Stimulated activated CD8-positive, alpha-beta memory T cell treated with anti-CD3 and anti-CD28 coated beads, Interleukin-15, amount 100 ng/mL, for 4 hours (primary cell): Measurements from ENCODE around the gene ATAD3C.
"Not testable (repeated sequence)": the region's sequence is repeated elsewhere in the genome, so short reads cannot be mapped to it uniquely, and the experiment has no call there.

ENCODE experiments used
- DNase-seq, 2 donors: peaks; one replicate each; pipeline ENCODE4 v3.0.0-alpha.2; 2020; ENCODE audit warnings: low read depth in 2 of 2

Gene ATAD3C

GRCh38 chr1:1449099-1449739 lies at the start of gene ATAD3C:
TSS of gene ATAD3C (plus strand) at chr1:1449689. CDS start at chr1:1450684, 995 bp downstream.
- DNase-seq, result no peak

GRCh38 chr1:1399872-1400575 lies 49.5 kb upstream of the ATAD3C start:
- no peak for DNase-seq

GRCh38 chr1:1400576-1401456 lies 48.7 kb upstream of the ATAD3C start:
- no peak for DNase-seq

- no peak for DNase-seq
These were observed 48.0 kb upstream of the ATAD3C start for GRCh38 chr1:1401457-1402010.

- DNase-seq, result no peak
These were observed 47.2 kb upstream of the ATAD3C start for GRCh38 chr1:1402072-1402900.

- DNase-seq, result not testable (repeated sequence)
These were observed 46.5 kb upstream of the ATAD3C start for GRCh38 chr1:1402901-1403392.

- DNase-seq, result no peak
These were observed 45.8 kb upstream of the ATAD3C start for GRCh38 chr1:1403653-1404052.

GRCh38 chr1:1406101-1406820 lies 43.2 kb upstream of the ATAD3C start:
- DNase-seq, result no peak

GRCh38 chr1:1406821-1407635 lies 42.5 kb upstream of the ATAD3C start, which contains the start of gene MRPL20:
TSS of gene MRPL20 (minus strand) at chr1:1407293. CDS start at chr1:1407217, 76 bp downstream.
- peak; percentile 90 to 91 for DNase-seq

GRCh38 chr1:1407636-1408318 lies 41.7 kb upstream of the ATAD3C start:
- DNase-seq, result no peak

GRCh38 chr1:1410238-1410637 lies 39.3 kb upstream of the ATAD3C start:
- DNase-seq, result not testable (repeated sequence)

GRCh38 chr1:1411626-1412025 lies 37.9 kb upstream of the ATAD3C start:
- DNase-seq, result no peak

- DNase-seq, result not testable (repeated sequence)
These were observed 37.1 kb upstream of the ATAD3C start for GRCh38 chr1:1412311-1412902.

GRCh38 chr1:1415751-1416150 lies 33.7 kb upstream of the ATAD3C start:
- DNase-seq, result no peak

GRCh38 chr1:1417396-1417795 lies 32.1 kb upstream of the ATAD3C start:
- DNase-seq, result not testable (repeated sequence)

GRCh38 chr1:1417825-1418463 lies 31.5 kb upstream of the ATAD3C start:
- not testable (repeated sequence) for DNase-seq

- no peak for DNase-seq
These were observed 30.8 kb upstream of the ATAD3C start for GRCh38 chr1:1418464-1419362.
